Neural crest cell (in vitro differentiated cells): ENCODE measurements around the gene COLGALT1. TPM values are rescaled to one million over a fixed set of nuclear protein-coding genes. Genes with fewer than 3 reads are reported as not detected.
"Not testable (repeated sequence)": the region's sequence is repeated elsewhere in the genome, so short reads cannot be mapped to it uniquely, and the experiment has no call there.

Source experiments
- DNase-seq: peaks from one replicate; pipeline ENCODE4 v3.0.0; 2021; ENCODE audit warnings: low read depth, mixed read lengths, low spot score
- H3K27ac Mint-ChIP-seq: one replicate; pipeline ENCODE4 v1.8.0; 2021; ENCODE audit warnings: mild to moderate bottlenecking, mixed read lengths; ENCODE audit not compliant: unreplicated experiment
- H3K27me3 Mint-ChIP-seq: 2 replicates; pipeline ENCODE4 v1.8.0; 2021; ENCODE audit warnings: low read depth, mild to moderate bottlenecking, mixed read lengths
- H3K36me3 Mint-ChIP-seq: 2 replicates; pipeline ENCODE4 v1.8.0; 2021; ENCODE audit warnings: low read depth, mild to moderate bottlenecking, mixed read lengths
- H3K4me1 Mint-ChIP-seq: 2 replicates; pipeline ENCODE4 v1.8.0; 2021; ENCODE audit warnings: mixed read lengths
- H3K4me3 Mint-ChIP-seq: one replicate; pipeline ENCODE4 v1.8.0; 2021; ENCODE audit warnings: mild to moderate bottlenecking, mixed read lengths
- H3K9me3 Mint-ChIP-seq: 2 replicates; pipeline ENCODE4 v1.8.0; 2021; ENCODE audit warnings: mixed read lengths
- CTCF ChIP-seq: fragments of 200-600 bp; sonication (generic); conservative IDR thresholded peaks from 2 replicates; pipeline ENCODE4 v1.5.0; 2021; ENCODE audit warnings: antibody characterized with exemption, mild to moderate bottlenecking
- total RNA-seq: library from RNA; stranded (reverse); gene quantifications from 2 replicates; pipeline ENCODE4 v1.2.1, GENCODE V29; 2021

COLGALT1 gene
- total RNA-seq, 1 donor from 2014 or later: 81.7 TPM

GRCh38 chr19:17562561-17562960 is 7.1 kb downstream of the COLGALT1 start:
- H3K4me1 Mint-ChIP-seq: no peaks in the 10 kb centered on the region
- H3K9me3 Mint-ChIP-seq: no peaks in the 10 kb centered on the region
- H3K36me3 Mint-ChIP-seq: peaks cover 13% of the 10 kb centered on the region
- no peaks in the 10 kb centered on the region for H3K27me3 Mint-ChIP-seq
- TF ChIP-seq CTCF: no peak
- H3K4me3 Mint-ChIP-seq: no peak overlapping the region
- H3K27ac Mint-ChIP-seq: no peak overlapping the region
- no peak for DNase-seq

GRCh38 chr19:17564781-17565180 is 9.3 kb downstream of the COLGALT1 start:
- no peaks in the 10 kb centered on the region for H3K27me3 Mint-ChIP-seq
- H3K4me3 Mint-ChIP-seq: no peak overlapping the region
- no peaks in the 10 kb centered on the region for H3K4me1 Mint-ChIP-seq
- H3K36me3 Mint-ChIP-seq: peaks cover 16% of the 10 kb centered on the region
- peak overlapping the region; percentile 70 for H3K27ac Mint-ChIP-seq
- no peaks in the 10 kb centered on the region for H3K9me3 Mint-ChIP-seq
- no peak for TF ChIP-seq CTCF
- no peak for DNase-seq

- Mint-ChIP-seq H3K4me3 (no peak overlapping the region), H3K4me1 (no peaks in the 10 kb centered on the region), H3K27ac (no peak overlapping the region), H3K9me3 (no peaks in the 10 kb centered on the region), H3K36me3 (peaks cover 9% of the 10 kb centered on the region), H3K27me3 (no peaks in the 10 kb centered on the region)
- DNase-seq: no peak
- no peak for TF ChIP-seq CTCF
Measured at GRCh38 chr19:17565611-17566010, 10.2 kb downstream of the COLGALT1 start.

GRCh38 chr19:17567940-17568339 is 12.5 kb downstream of the COLGALT1 start:
- Mint-ChIP-seq H3K9me3 (no peaks in the 10 kb centered on the region), H3K27me3 (no peaks in the 10 kb centered on the region), H3K4me1 (no peaks in the 10 kb centered on the region), H3K36me3 (peaks cover 10% of the 10 kb centered on the region), H3K27ac (no peak overlapping the region), H3K4me3 (no peak overlapping the region)
- TF ChIP-seq CTCF: no peak
- DNase-seq: no peak

GRCh38 chr19:17570291-17570690 is 14.8 kb downstream of the COLGALT1 start:
- not testable (repeated sequence) for DNase-seq, H3K9me3 Mint-ChIP-seq, H3K27me3 Mint-ChIP-seq, H3K36me3 Mint-ChIP-seq, H3K4me1 Mint-ChIP-seq, H3K4me3 Mint-ChIP-seq, H3K27ac Mint-ChIP-seq

GRCh38 chr19:17570791-17571190 is 15.3 kb downstream of the COLGALT1 start:
- H3K4me3 Mint-ChIP-seq: no peak overlapping the region

More at GRCh38 chr19:17570791-17571190, 15.3 kb downstream of the COLGALT1 start:
- Mint-ChIP-seq H3K27ac (no peak overlapping the region), H3K4me1 (no peaks in the 10 kb centered on the region), H3K27me3 (no peaks in the 10 kb centered on the region), H3K36me3 (peaks cover 10% of the 10 kb centered on the region), H3K9me3 (no peaks in the 10 kb centered on the region)
- no peak for DNase-seq
- no peak for TF ChIP-seq CTCF
